AG10803 (cell line): ENCODE measurements around the gene SUCLA2.

Source experiments
- DNase-seq: peaks from one replicate; pipeline ENCODE4 v3.0.0; 2010; ENCODE audit warnings: low read depth
- H3K4me3 ChIP-seq: 2 replicates; pipeline ENCODE4 v1.5.1; 2011; ENCODE audit warnings: mild to moderate bottlenecking, low read length, control low read depth
- CTCF ChIP-seq: conservative IDR thresholded peaks from 2 replicates; pipeline ENCODE4 v1.5.1; 2011; ENCODE audit warnings: mild to moderate bottlenecking, low read length, control low read depth, inconsistent platforms

The SUCLA2 gene

GRCh38 chr13:48037346-48038173 is 36.5 kb upstream of the SUCLA2 start, which contains the start of gene NUDT15:
Gene NUDT15 (plus strand): TSS chr13:48037726. CDS start chr13:48037747, 21 bp downstream.
- H3K4me3 ChIP-seq = peak within 1 kb of the TSS; percentile 96
- TF ChIP-seq CTCF = peak; percentile 96
- peak; percentile 96 for DNase-seq

DNA sequence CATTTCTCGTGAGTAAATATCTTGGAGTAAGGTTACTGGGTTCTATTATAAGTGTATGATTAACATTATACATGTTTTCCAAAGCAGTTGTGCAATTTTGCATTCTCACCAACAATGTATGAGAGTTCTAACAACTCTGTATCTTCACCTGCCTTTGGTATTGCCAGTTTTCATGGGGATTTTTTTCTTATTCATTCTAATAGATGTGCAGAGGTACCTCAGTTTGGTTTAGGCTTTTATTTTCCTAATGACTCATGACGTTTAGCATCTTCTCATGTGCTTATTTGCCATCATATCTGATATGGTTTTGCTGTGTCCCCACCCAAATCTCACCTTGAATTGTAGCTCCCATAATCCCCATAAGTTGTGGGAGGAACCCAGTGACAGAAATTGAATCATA is 28.8 kb upstream of the SUCLA2 start:
- DNase-seq = no peak
- H3K4me3 ChIP-seq = no peak overlapping the region
- no peak for TF ChIP-seq CTCF

DNA sequence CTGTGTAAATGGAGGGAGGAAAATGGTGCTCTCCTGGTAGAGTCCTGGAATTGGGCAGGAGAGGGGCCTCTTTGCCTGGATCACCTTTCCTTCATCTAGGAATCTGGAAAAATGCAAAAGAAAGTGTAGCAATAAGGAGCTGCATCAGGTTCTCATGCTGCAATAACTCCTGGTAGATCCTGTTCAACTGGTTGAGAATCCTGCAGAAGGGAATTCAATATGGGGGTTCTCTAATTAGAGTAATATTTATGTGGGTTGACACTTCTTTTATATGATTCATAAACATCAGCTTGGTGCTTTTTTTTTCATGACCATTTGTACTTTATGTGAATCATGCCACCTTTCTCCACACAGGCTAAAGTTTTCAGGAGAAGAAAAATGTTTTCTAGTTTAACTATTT is 27.0 kb upstream of the SUCLA2 start:
- no peak for DNase-seq
- H3K4me3 ChIP-seq = no peak overlapping the region
- no peak for TF ChIP-seq CTCF

GRCh38 chr13:48019796-48020195 is 18.7 kb upstream of the SUCLA2 start:
- DNase-seq = no peak

DNA sequence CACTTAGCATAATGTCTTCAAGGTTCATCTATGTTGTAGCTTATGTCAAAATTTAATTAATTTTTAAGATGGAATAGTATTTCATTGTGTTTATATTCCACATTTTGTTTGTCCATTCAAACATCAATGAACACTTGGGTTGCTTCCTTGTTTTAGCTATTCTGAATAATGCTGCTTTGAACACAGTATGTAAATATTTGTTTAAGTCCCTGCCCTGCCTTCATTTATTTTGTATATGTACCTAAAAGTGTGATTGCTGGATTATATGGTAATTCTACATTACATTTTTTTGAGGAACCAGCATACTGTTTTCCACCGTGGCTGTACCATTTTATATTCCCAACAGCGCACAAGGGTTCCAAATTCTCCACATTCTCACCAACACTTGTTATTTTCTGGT is 17.6 kb upstream of the SUCLA2 start:
- DNase-seq = no peak
- no peak overlapping the region for H3K4me3 ChIP-seq
- TF ChIP-seq CTCF = no peak

More at GRCh38 chr13:48019796-48020195, 18.7 kb upstream of the SUCLA2 start:
- TF ChIP-seq CTCF = no peak
- no peak overlapping the region for H3K4me3 ChIP-seq

DNA sequence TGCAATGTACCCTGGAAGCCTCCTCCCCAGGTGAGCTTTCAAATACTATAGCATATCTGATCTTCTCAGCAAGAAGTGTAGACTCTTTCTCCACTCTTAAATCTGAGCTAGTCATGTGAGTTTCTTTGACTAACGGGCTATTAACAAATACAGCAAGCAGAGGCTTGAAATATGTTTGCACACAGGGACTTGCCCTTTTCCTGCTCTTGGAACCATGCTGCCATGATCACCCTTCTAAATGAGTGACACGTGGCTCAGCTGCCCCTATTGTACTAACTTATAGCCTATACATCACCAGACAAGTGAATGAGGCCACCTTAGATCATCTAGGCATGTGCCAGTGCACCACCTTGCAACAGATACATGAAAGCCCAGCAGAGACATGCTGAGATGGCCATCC is 13.3 kb upstream of the SUCLA2 start:
- DNase-seq = no peak
- no peak for TF ChIP-seq CTCF
- H3K4me3 ChIP-seq = no peak overlapping the region

DNA sequence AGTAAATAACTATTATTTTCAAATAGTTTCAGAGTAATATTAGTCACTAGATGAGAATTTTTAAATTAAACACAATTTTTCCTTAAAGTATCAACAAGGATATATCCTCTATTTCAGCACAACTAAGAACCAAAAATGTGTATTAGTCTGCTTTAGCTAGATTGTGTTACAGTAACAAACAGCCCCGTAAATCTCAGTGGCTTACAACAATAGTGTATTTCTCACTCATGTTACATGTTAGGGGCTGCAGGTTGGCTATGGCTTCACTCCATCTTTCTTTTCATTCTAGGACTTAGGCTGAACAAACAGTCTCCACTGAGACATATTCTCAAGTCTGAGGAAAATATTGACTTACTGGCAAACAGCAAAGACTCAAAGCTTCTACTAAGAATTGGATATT is 11.6 kb upstream of the SUCLA2 start:
- no peak for TF ChIP-seq CTCF
- no peak overlapping the region for H3K4me3 ChIP-seq
- DNase-seq = no peak
